HepG2 (cell line): Measurements from ENCODE around the gene AUTS2. TPM values are rescaled to one million over a fixed set of nuclear protein-coding genes. Genes with fewer than 3 reads are reported as not detected.

Source experiments
- ATAC-seq: fragments of 200-7000 bp; cut with Tn5 transposase; 3 replicates; pipeline ENCODE4 v1.9.1; 2020; ENCODE audit warnings: mild to moderate bottlenecking, moderate library complexity
- BruUV-seq: library from RNA; stranded (reverse); fragments of 400-500 nt; replicated peaks from 2 replicates; lab custom pipeline; 2021; lab: Mats Ljungman, UMichigan
- CTCF ChIA-PET: fragments of 300-600 bp; formaldehyde crosslinking; extraction: SDS; loops from one replicate; lab custom pipeline; 2021; ENCODE audit warnings: low total read pairs, inconsistent platforms, low intra/inter-chr PET ratio; lab: Yijun Ruan, JAX
- POLR2A ChIA-PET: fragments of 350-600 bp; sonication (Branson Sonifier 250); formaldehyde crosslinking; loops from one replicate; lab custom pipeline; 2020; ENCODE audit warnings: antibody characterized with exemption, inconsistent platforms; lab: Yijun Ruan, JAX
- DNase-seq: peaks from one replicate; pipeline ENCODE4 v3.0.0-alpha.2; 2015; ENCODE audit warnings: low spot score
- FAIRE-seq: peaks from 3 replicates; lab custom pipeline; 2011; peaks lifted over from hg19 to GRCh38; lab: Jason Lieb, UNC
- H2AFZ ChIP-seq: one replicate; pipeline ENCODE4 v1.6.1; 2011; ENCODE audit warnings: low read length, inconsistent platforms
- H3K27ac ChIP-seq: fragments of 300-600 bp; 3 replicates; pipeline ENCODE4 v1.8.0; 2011; ENCODE audit warnings: mixed run types, mild to moderate bottlenecking, mixed read lengths, low read length, inconsistent platforms; ENCODE audit not compliant: insufficient read depth; ENCODE audit errors: extremely low read length
- H3K27me3 ChIP-seq, 2 experiments: fragments of 200-600 bp in 1 of 2; 2 replicates in 1 of 2; 3 replicates in 1 of 2; pipeline versions ENCODE4 v1.6.0 to v1.8.0; 2011; ENCODE audit warnings: low read length in 2 of 2, mild to moderate bottlenecking in 2 of 2, moderate library complexity in 2 of 2, inconsistent platforms in 1 of 2; ENCODE audit not compliant: insufficient read depth in 2 of 2, control insufficient read depth in 1 of 2
- H3K36me3 ChIP-seq, 2 experiments: fragments of 200-600 bp in 1 of 2; replicated peaks in 1 of 2; 2 replicates in 1 of 2; 3 replicates in 1 of 2; pipeline versions ENCODE4 v1.5.1 to v1.8.0; 2011; ENCODE audit warnings: low read length in 2 of 2, inconsistent platforms in 1 of 2; ENCODE audit not compliant: insufficient read depth in 2 of 2, control insufficient read depth in 1 of 2
- H3K4me1 ChIP-seq: 2 replicates; pipeline ENCODE4 v1.5.1; 2012; ENCODE audit warnings: low read length, inconsistent platforms; ENCODE audit not compliant: insufficient read depth
- H3K4me2 ChIP-seq: 2 replicates; pipeline ENCODE4 v1.6.0; 2011; ENCODE audit warnings: low read depth, low read length, inconsistent platforms
- H3K4me3 ChIP-seq, 3 experiments: fragments of 200-600 bp in 1 of 3; sonication (generic), shearing (Covaris generic) in 1 of 3; replicated peaks in 1 of 3; 2 replicates each; pipeline ENCODE4 v1.5.1; 2011 to 2016; ENCODE audit warnings: low read length in 3 of 3, inconsistent platforms in 2 of 3, low read depth in 2 of 3, mild to moderate bottlenecking in 2 of 3, control low read depth in 1 of 3, mixed read lengths in 1 of 3; ENCODE audit not compliant: insufficient read depth in 1 of 3
- H3K79me2 ChIP-seq: one replicate; pipeline ENCODE4 v1.6.1; 2011; ENCODE audit warnings: low read length, inconsistent platforms; ENCODE audit not compliant: insufficient read depth
- H3K9ac ChIP-seq: 2 replicates; pipeline ENCODE4 v1.6.0; 2011; ENCODE audit warnings: mild to moderate bottlenecking, low read depth, low read length, inconsistent platforms; ENCODE audit not compliant: insufficient read depth
- H3K9me3 ChIP-seq: 2 replicates; pipeline ENCODE4 v1.5.1; 2012; ENCODE audit warnings: mild to moderate bottlenecking, low read length
- H4K20me1 ChIP-seq: 2 replicates; pipeline ENCODE4 v1.6.0; 2011; ENCODE audit warnings: inconsistent platforms, mild to moderate bottlenecking, low read length, moderate library complexity; ENCODE audit not compliant: insufficient read depth
- HNRNPLL ChIP-seq: fragments of 200-400 bp; formaldehyde crosslinking; IDR thresholded peaks from 2 replicates; pipeline ENCODE4 v1.6.1; 2017; ENCODE audit warnings: mild to moderate bottlenecking, low read depth, low read length; ENCODE audit not compliant: poor library complexity, severe bottlenecking
- KLF6 ChIP-seq: IDR thresholded peaks from 2 replicates; pipeline ENCODE4 v1.8.0; 2016; ENCODE audit warnings: missing biosample characterization, missing genetic modification reagents
- MAFG ChIP-seq: sonication (generic); formaldehyde crosslinking; IDR thresholded peaks from 2 replicates; pipeline ENCODE4 v1.5.1; 2020; ENCODE audit warnings: mild to moderate bottlenecking, missing genetic modification reagents
- RFX5 ChIP-seq: IDR thresholded peaks from 2 replicates; pipeline ENCODE4 v1.6.1; 2011; ENCODE audit warnings: low read depth, low read length, improper control_type of control experiment
- SMARCC2 ChIP-seq: fragments of 450-650 bp; IDR thresholded peaks from 2 replicates; pipeline ENCODE4 v1.6.1; 2017; ENCODE audit warnings: antibody characterized with exemption, mild to moderate bottlenecking
- TBX2 ChIP-seq: sonication (generic); formaldehyde crosslinking; IDR thresholded peaks from 2 replicates; pipeline ENCODE4 v1.5.0; 2020; ENCODE audit warnings: missing genetic modification reagents, mild to moderate bottlenecking, borderline replicate concordance
- ZNF318 ChIP-seq: sonication (generic); formaldehyde crosslinking; IDR thresholded peaks from 2 replicates; pipeline ENCODE4 v1.4.0; 2020; ENCODE audit warnings: mild to moderate bottlenecking, missing genetic modification reagents
- ZNF510 ChIP-seq: sonication (generic); formaldehyde crosslinking; IDR thresholded peaks from 2 replicates; pipeline ENCODE4 v1.4.0; 2020; ENCODE audit warnings: low read depth, mild to moderate bottlenecking, missing genetic modification reagents
- WGBS: methylation state at CpG from one replicate; pipeline ENCODE4 v1.1.6; 2017; ENCODE audit warnings: low lambda C conversion rate; 5-methylcytosine and 5-hydroxymethylcytosine counted together
- in situ Hi-C: cut with HindIII; loops from 2 replicates; pipeline ENCODE4 v1.10.0; 2017; ENCODE audit warnings: low pct_unique_long_range_greater_than_20kb; ENCODE audit not compliant: extremely low pct_ligation_motif_present
- intact Hi-C: fragments of 100-400 bp; cut with micrococcal nuclease; formaldehyde crosslinking; loops from one replicate; pipeline ENCODE4 v1.10.0; 2022; ENCODE audit not compliant: unreplicated experiment
- polyA plus RNA-seq, 8 experiments: library from polyadenylated mRNA; depleted of rRNA in 3 of 8; stranded (reverse) in 7 of 8; unstranded in 1 of 8; fragments of >200 nt; fragmentation: Illumina TruSeq in 4 of 8; extraction: Trizol in 4 of 8; gene quantifications; 2 replicates each; pipeline versions ENCODE4 v1.2.1 to v1.2.3, GENCODE V29; 2011 to 2016; ENCODE audit warnings: low read depth in 4 of 8, missing spikeins in 1 of 8, mixed read lengths in 1 of 8; ENCODE audit not compliant: insufficient read depth in 1 of 8
- total RNA-seq, 5 experiments: library from RNA; depleted of rRNA; stranded (reverse); fragments of >200 nt; fragmentation: Illumina TruSeq; extraction: Trizol; gene quantifications; 2 replicates each; pipeline ENCODE4 v1.2.3, GENCODE V29; 2016; ENCODE audit warnings: low read depth in 1 of 5

Gene AUTS2
- total and polyA plus RNA-seq, 2 of the 13 experiments (the other 11 are each of a cell fraction or from before 2014, with no cell fraction given), result 0.38 TPM; not detected in 1

GRCh38 chr7:70336536-70336935 lies 738.3 kb downstream of the AUTS2 start:
- Histone ChIP-seq H2AFZ (no peak overlapping the region), H3K4me1 (no peaks in the 10 kb centered on the region), H3K9me3 (no peaks in the 10 kb centered on the region)
- no TSS peak for BruUV-seq
- no peak for TF ChIP-seq SMARCC2
- TF ChIP-seq KLF6 (CRISPR knock-in tag), result no peak
- TF ChIP-seq HNRNPLL, result no peak
- no peak for TF ChIP-seq MAFG
- TF ChIP-seq ZNF318 (CRISPR knock-in tag), result no peak
- TF ChIP-seq ZNF510 (CRISPR knock-in tag), result no peak
- no peak for TF ChIP-seq TBX2 (CRISPR knock-in tag)
- TF ChIP-seq RFX5, result no peak
- TF ChIP-seq, all 625 proteins: peak for 0
- no peak overlapping the region for H3K27ac ChIP-seq
- in situ Hi-C loops, result no loop called here
- no peak overlapping the region for H3K4me3 ChIP-seq
- 4% methylated on average over 3 of the region's 3 CpGs for WGBS
- no peaks in the 10 kb centered on the region for H3K36me3 ChIP-seq
- no peaks in the 10 kb centered on the region for H3K27me3 ChIP-seq
- ATAC-seq (no peak), FAIRE-seq (no peak), DNase-seq (no peak)
- no peak overlapping the region for H3K4me2 ChIP-seq
- CTCF ChIA-PET, result no interaction called here
- intact Hi-C loops, result no loop called here
- no peaks in the 10 kb centered on the region for H4K20me1 ChIP-seq
- no peaks in the 10 kb centered on the region for H3K79me2 ChIP-seq
- POLR2A ChIA-PET, result no interaction called here
- H3K9ac ChIP-seq, result no peak overlapping the region
